H1 (cell line): ENCODE results near the gene OTOF. TPM values are rescaled to one million over a fixed set of nuclear protein-coding genes. Genes with fewer than 3 reads are reported as not detected.

Source experiments
- GABPA ChIP-seq: IDR thresholded peaks from 2 replicates; pipeline ENCODE4 v1.6.1; 2011; ENCODE audit warnings: mild to moderate bottlenecking, low read length, moderate library complexity, borderline replicate concordance; ENCODE audit not compliant: insufficient read depth
- polyA plus RNA-seq, 7 experiments: library from polyadenylated mRNA; depleted of rRNA in 3 of 7; stranded (reverse) in 5 of 7; unstranded in 2 of 7; fragments of >200 nt in 5 of 7; fragments of 200-250 nt in 2 of 7; gene quantifications; 1 replicate in 5 of 7; 2 replicates in 1 of 7; 4 replicates in 1 of 7; pipeline versions ENCODE4 v1.2.1 to v1.2.3, GENCODE V29; 2011 to 2013; ENCODE audit warnings: missing spikeins in 2 of 7, mixed read lengths in 2 of 7
- total RNA-seq: library from RNA; stranded (reverse); fragmentation: NEBNext Ultra II Directional; extraction: Animal tissue kit (Norgen Biotek cat#: 25700); gene quantifications from 2 replicates; pipeline ENCODE4 v1.2.1, GENCODE V29; 2021
- TF ChIP-seq, protein P1 (sequence below): fragments of 300-600 bp; sonication (generic); IDR thresholded peaks from 2 replicates; pipeline ENCODE4 v1.7.1; 2012; ENCODE audit warnings: low read length, moderate library complexity, mild to moderate bottlenecking, inconsistent platforms; ENCODE audit not compliant: insufficient replicate concordance

Gene OTOF
- total and polyA plus RNA-seq, 2 of the 8 experiments (the other 6 are each of a cell fraction or from before 2014, with no cell fraction given), result 0.06 TPM; not detected in 1

GRCh38 chr2:26516781-26517180 is 38.9 kb upstream of the OTOF start (continued):
- TF ChIP-seq, protein P1, sequence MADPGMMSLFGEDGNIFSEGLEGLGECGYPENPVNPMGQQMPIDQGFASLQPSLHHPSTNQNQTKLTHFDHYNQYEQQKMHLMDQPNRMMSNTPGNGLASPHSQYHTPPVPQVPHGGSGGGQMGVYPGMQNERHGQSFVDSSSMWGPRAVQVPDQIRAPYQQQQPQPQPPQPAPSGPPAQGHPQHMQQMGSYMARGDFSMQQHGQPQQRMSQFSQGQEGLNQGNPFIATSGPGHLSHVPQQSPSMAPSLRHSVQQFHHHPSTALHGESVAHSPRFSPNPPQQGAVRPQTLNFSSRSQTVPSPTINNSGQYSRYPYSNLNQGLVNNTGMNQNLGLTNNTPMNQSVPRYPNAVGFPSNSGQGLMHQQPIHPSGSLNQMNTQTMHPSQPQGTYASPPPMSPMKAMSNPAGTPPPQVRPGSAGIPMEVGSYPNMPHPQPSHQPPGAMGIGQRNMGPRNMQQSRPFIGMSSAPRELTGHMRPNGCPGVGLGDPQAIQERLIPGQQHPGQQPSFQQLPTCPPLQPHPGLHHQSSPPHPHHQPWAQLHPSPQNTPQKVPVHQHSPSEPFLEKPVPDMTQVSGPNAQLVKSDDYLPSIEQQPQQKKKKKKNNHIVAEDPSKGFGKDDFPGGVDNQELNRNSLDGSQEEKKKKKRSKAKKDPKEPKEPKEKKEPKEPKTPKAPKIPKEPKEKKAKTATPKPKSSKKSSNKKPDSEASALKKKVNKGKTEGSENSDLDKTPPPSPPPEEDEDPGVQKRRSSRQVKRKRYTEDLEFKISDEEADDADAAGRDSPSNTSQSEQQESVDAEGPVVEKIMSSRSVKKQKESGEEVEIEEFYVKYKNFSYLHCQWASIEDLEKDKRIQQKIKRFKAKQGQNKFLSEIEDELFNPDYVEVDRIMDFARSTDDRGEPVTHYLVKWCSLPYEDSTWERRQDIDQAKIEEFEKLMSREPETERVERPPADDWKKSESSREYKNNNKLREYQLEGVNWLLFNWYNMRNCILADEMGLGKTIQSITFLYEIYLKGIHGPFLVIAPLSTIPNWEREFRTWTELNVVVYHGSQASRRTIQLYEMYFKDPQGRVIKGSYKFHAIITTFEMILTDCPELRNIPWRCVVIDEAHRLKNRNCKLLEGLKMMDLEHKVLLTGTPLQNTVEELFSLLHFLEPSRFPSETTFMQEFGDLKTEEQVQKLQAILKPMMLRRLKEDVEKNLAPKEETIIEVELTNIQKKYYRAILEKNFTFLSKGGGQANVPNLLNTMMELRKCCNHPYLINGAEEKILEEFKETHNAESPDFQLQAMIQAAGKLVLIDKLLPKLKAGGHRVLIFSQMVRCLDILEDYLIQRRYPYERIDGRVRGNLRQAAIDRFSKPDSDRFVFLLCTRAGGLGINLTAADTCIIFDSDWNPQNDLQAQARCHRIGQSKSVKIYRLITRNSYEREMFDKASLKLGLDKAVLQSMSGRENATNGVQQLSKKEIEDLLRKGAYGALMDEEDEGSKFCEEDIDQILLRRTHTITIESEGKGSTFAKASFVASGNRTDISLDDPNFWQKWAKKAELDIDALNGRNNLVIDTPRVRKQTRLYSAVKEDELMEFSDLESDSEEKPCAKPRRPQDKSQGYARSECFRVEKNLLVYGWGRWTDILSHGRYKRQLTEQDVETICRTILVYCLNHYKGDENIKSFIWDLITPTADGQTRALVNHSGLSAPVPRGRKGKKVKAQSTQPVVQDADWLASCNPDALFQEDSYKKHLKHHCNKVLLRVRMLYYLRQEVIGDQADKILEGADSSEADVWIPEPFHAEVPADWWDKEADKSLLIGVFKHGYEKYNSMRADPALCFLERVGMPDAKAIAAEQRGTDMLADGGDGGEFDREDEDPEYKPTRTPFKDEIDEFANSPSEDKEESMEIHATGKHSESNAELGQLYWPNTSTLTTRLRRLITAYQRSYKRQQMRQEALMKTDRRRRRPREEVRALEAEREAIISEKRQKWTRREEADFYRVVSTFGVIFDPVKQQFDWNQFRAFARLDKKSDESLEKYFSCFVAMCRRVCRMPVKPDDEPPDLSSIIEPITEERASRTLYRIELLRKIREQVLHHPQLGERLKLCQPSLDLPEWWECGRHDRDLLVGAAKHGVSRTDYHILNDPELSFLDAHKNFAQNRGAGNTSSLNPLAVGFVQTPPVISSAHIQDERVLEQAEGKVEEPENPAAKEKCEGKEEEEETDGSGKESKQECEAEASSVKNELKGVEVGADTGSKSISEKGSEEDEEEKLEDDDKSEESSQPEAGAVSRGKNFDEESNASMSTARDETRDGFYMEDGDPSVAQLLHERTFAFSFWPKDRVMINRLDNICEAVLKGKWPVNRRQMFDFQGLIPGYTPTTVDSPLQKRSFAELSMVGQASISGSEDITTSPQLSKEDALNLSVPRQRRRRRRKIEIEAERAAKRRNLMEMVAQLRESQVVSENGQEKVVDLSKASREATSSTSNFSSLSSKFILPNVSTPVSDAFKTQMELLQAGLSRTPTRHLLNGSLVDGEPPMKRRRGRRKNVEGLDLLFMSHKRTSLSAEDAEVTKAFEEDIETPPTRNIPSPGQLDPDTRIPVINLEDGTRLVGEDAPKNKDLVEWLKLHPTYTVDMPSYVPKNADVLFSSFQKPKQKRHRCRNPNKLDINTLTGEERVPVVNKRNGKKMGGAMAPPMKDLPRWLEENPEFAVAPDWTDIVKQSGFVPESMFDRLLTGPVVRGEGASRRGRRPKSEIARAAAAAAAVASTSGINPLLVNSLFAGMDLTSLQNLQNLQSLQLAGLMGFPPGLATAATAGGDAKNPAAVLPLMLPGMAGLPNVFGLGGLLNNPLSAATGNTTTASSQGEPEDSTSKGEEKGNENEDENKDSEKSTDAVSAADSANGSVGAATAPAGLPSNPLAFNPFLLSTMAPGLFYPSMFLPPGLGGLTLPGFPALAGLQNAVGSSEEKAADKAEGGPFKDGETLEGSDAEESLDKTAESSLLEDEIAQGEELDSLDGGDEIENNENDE, result no peak
- TF ChIP-seq GABPA, result no peak
